MG63 (cell line): ENCODE results near the gene BCL6B. TPM values are rescaled to one million over a fixed set of nuclear protein-coding genes. Genes with fewer than 3 reads are reported as not detected.
A peak's percentile ranks its signal among the peaks of the same experiment; 100 is the strongest.

Experiments
- DNase-seq: peaks from one replicate; pipeline ENCODE4 v3.0.0-alpha.2; 2020
- H3K27me3 ChIP-seq: fragments of 250-450 bp; sonication (Bioruptor Pico); 2 replicates; pipeline ENCODE4 v1.5.1; 2020; ENCODE audit warnings: mild to moderate bottlenecking, moderate library complexity
- H3K36me3 ChIP-seq: fragments of 250-450 bp; sonication (Bioruptor Pico); 2 replicates; pipeline ENCODE4 v1.5.1; 2020; ENCODE audit warnings: mild to moderate bottlenecking, moderate library complexity
- H3K4me3 ChIP-seq: fragments of 250-450 bp; sonication (Bioruptor Pico); 2 replicates; pipeline ENCODE4 v1.5.1; 2020; ENCODE audit warnings: mild to moderate bottlenecking, moderate library complexity
- H3K9me3 ChIP-seq: fragments of 250-450 bp; sonication (Bioruptor Pico); 2 replicates; pipeline ENCODE4 v1.5.1; 2020; ENCODE audit warnings: mild to moderate bottlenecking, moderate library complexity
- total RNA-seq: library from RNA; depleted of rRNA; stranded (reverse); fragments of >200 nt; shearing (Covaris generic); gene quantifications from 2 replicates; pipeline ENCODE4 v1.2.3, GENCODE V29; 2014; ENCODE audit warnings: low replicate concordance

BCL6B gene
- total RNA-seq, 1 experiment from 2014 or later = 0.36 TPM

- Histone ChIP-seq H3K4me3 (no peak overlapping the region), H3K36me3 (peaks cover 12% of the 10 kb centered on the region), H3K9me3 (no peaks in the 10 kb centered on the region), H3K27me3 (no peaks in the 10 kb centered on the region)
- no peak for DNase-seq
Measured at GRCh38 chr17:7020894-7021664, 1.8 kb upstream of the BCL6B start.

- H3K9me3 ChIP-seq = no peaks in the 10 kb centered on the region
- DNase-seq = peak; percentile 72
- H3K36me3 ChIP-seq = peaks cover 6% of the 10 kb centered on the region
- peak overlapping the region; percentile 18 for H3K4me3 ChIP-seq
- no peaks in the 10 kb centered on the region for H3K27me3 ChIP-seq
Measured at GRCh38 chr17:7021993-7022778, 664 bp upstream of the BCL6B start.

- no peaks in the 10 kb centered on the region for H3K36me3 ChIP-seq
Measured at GRCh38 chr17:7023576-7024401, 939 bp downstream of the BCL6B start.

GRCh38 chr17:7024402-7024785, 1.5 kb downstream of the BCL6B start:
- Histone ChIP-seq H3K36me3 (no peaks in the 10 kb centered on the region), H3K9me3 (no peaks in the 10 kb centered on the region), H3K4me3 (no peak overlapping the region), H3K27me3 (no peaks in the 10 kb centered on the region)
- DNase-seq = no peak

More at GRCh38 chr17:7023576-7024401, 939 bp downstream of the BCL6B start:
- Histone ChIP-seq H3K4me3 (no peak overlapping the region), H3K27me3 (no peaks in the 10 kb centered on the region), H3K9me3 (no peaks in the 10 kb centered on the region)
- no peak for DNase-seq

- no peak overlapping the region for H3K4me3 ChIP-seq
- no peaks in the 10 kb centered on the region for H3K27me3 ChIP-seq
- no peak for DNase-seq
- H3K36me3 ChIP-seq = no peaks in the 10 kb centered on the region
- H3K9me3 ChIP-seq = no peaks in the 10 kb centered on the region
Measured at GRCh38 chr17:7025245-7025644, 2.4 kb downstream of the BCL6B start.

GRCh38 chr17:7026471-7027115, 3.7 kb downstream of the BCL6B start:
- Histone ChIP-seq H3K27me3 (no peaks in the 10 kb centered on the region), H3K36me3 (no peaks in the 10 kb centered on the region), H3K4me3 (no peak overlapping the region), H3K9me3 (no peaks in the 10 kb centered on the region)
- DNase-seq = no peak

GRCh38 chr17:7027335-7027734, 4.5 kb downstream of the BCL6B start:
- no peak for DNase-seq
- Histone ChIP-seq H3K4me3 (no peak overlapping the region), H3K27me3 (no peaks in the 10 kb centered on the region), H3K36me3 (no peaks in the 10 kb centered on the region), H3K9me3 (no peaks in the 10 kb centered on the region)

GRCh38 chr17:7029096-7029495, 6.2 kb downstream of the BCL6B start:
- Histone ChIP-seq H3K36me3 (no peaks in the 10 kb centered on the region), H3K27me3 (no peaks in the 10 kb centered on the region), H3K9me3 (no peaks in the 10 kb centered on the region), H3K4me3 (no peak overlapping the region)
- no peak for DNase-seq

- no peaks in the 10 kb centered on the region for H3K27me3 ChIP-seq
- no peak overlapping the region for H3K4me3 ChIP-seq
- no peak for DNase-seq
- H3K9me3 ChIP-seq = no peaks in the 10 kb centered on the region
- no peaks in the 10 kb centered on the region for H3K36me3 ChIP-seq
Measured at GRCh38 chr17:7029659-7030058, 6.8 kb downstream of the BCL6B start.

- no peaks in the 10 kb centered on the region for H3K36me3 ChIP-seq
- no peaks in the 10 kb centered on the region for H3K27me3 ChIP-seq
- peak overlapping the region; percentile 61 for H3K4me3 ChIP-seq
- no peaks in the 10 kb centered on the region for H3K9me3 ChIP-seq
- no peak for DNase-seq
Measured at GRCh38 chr17:7034955-7035590, 12.2 kb downstream of the BCL6B start.

GRCh38 chr17:7035591-7036368, 12.9 kb downstream of the BCL6B start, which contains the start of gene SLC16A13:
TSS of gene SLC16A13 (plus strand) at chr17:7036015. CDS start at chr17:7036383, 368 bp downstream.
- Histone ChIP-seq H3K4me3 (peak within 1 kb of the TSS; percentile 61), H3K36me3 (no peaks in the 10 kb centered on the region), H3K9me3 (no peaks in the 10 kb centered on the region), H3K27me3 (no peaks in the 10 kb centered on the region)
- peak; percentile 93 for DNase-seq

GRCh38 chr17:7038025-7038862, 15.4 kb downstream of the BCL6B start:
- DNase-seq = no peak
- Histone ChIP-seq H3K27me3 (no peaks in the 10 kb centered on the region), H3K4me3 (no peak overlapping the region), H3K36me3 (no peaks in the 10 kb centered on the region), H3K9me3 (no peaks in the 10 kb centered on the region)

GRCh38 chr17:7039832-7040231, 17.0 kb downstream of the BCL6B start:
- DNase-seq = no peak
- no peaks in the 10 kb centered on the region for H3K27me3 ChIP-seq

GRCh38 chr17:7041607-7042500, 19.0 kb downstream of the BCL6B start:
- no peak for DNase-seq
- Histone ChIP-seq H3K4me3 (no peak overlapping the region), H3K9me3 (no peaks in the 10 kb centered on the region), H3K27me3 (no peaks in the 10 kb centered on the region), H3K36me3 (no peaks in the 10 kb centered on the region)

More at GRCh38 chr17:7039832-7040231, 17.0 kb downstream of the BCL6B start:
- Histone ChIP-seq H3K36me3 (no peaks in the 10 kb centered on the region), H3K9me3 (no peaks in the 10 kb centered on the region), H3K4me3 (no peak overlapping the region)
